Measurements from ENCODE around the gene WWTR1.

WWTR1 gene

GRCh38 chr3:149655826-149656574 lies 1.8 kb downstream of the WWTR1 start:
- DNase-seq (ENCODE audit: low read depth, low spot score) = no peak

DNA sequence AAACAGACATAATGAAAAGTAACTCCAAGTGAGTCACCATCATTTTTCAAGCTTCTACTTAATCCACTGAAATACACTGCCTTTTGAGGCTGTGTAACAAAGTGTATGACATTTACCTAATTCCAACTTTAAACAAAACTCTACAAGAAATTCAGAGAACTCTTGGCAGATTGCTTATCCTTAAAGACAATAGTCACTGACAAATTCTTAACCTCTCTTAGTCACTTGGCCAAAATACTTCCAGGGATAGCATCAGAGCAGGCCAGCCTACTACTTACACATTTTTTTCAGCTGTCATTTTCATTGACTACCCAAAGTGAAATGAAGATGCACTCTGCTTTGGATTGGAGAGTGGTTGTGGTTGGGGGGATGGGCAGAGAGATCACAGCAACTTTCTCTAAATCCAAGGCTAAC lies 3.6 kb downstream of the WWTR1 start:
- no peak for DNase-seq (ENCODE audit: low read depth, low spot score)

- no peak for DNase-seq (ENCODE audit: low read depth, low spot score)
Measured at GRCh38 chr3:149653564-149653963, 4.3 kb downstream of the WWTR1 start.

GRCh38 chr3:149653136-149653535 lies 4.7 kb downstream of the WWTR1 start:
- DNase-seq (ENCODE audit: low read depth, low spot score) = no peak

GRCh38 chr3:149650828-149651227 lies 7.0 kb downstream of the WWTR1 start:
- DNase-seq (ENCODE audit: low read depth, low spot score) = no peak

- DNase-seq (ENCODE audit: low read depth, low spot score) = no peak
Measured at GRCh38 chr3:149648525-149648924, 9.3 kb downstream of the WWTR1 start.

DNA sequence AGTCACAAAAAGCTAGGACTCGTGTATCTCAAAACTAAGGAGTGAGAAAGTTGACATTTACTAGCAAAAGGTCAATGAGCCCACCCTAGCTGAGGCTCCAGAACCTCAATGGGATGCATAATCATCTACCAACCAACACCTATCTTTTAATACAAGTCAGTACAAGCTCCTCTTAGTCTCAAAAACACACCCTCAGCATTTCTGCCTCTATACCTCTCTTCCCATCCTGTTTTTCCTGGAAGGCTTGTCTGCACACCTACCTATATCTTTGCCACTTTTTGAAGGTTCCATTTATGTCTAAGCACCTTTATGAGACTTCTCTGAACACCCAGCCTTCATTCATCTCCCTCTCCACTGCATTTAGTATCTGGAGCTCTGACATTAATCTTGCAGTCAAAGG lies 10.0 kb downstream of the WWTR1 start:
- DNase-seq (ENCODE audit: low read depth, low spot score) = no peak

- DNase-seq (ENCODE audit: low read depth, low spot score) = no peak
Measured at GRCh38 chr3:149647285-149647684, 10.5 kb downstream of the WWTR1 start.

GRCh38 chr3:149646181-149646766 lies 11.6 kb downstream of the WWTR1 start:
- DNase-seq (ENCODE audit: low read depth, low spot score) = no peak

DNA sequence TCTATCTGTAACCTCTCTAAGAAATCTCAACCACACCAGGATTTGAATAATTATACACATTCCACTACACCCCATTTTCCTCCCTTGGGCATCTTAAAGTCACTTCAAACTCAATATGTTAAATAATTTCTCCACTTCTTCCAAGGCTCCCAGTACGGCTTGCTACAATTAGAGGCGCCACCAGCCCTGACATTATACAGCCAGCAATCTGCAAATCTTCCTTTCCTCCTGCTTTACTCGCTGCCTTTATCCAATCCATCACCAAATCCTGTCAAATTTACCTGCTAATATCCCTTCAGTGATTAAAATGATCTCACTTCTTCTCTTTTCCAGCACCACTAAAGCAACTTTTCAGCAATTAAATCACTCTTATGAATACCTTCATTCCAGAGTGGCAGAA lies 13.9 kb downstream of the WWTR1 start:
- no peak for DNase-seq (ENCODE audit: low read depth, low spot score)

DNA sequence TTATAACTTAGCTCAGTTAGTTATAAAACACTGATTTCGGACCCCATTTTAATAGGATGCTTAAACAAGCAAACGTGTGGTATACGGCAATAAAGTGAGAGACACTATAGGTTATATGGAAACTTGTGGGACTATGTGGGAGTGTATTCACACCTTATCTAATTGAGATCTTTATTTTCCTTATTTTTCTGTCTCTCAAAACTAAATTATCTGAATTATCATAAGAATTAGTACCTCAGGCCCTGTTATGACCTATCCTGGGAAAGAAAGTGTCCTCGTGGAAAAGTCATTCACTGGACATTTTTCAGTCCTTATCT lies 14.4 kb downstream of the WWTR1 start:
- no peak for DNase-seq (ENCODE audit: low read depth, low spot score)

DNA sequence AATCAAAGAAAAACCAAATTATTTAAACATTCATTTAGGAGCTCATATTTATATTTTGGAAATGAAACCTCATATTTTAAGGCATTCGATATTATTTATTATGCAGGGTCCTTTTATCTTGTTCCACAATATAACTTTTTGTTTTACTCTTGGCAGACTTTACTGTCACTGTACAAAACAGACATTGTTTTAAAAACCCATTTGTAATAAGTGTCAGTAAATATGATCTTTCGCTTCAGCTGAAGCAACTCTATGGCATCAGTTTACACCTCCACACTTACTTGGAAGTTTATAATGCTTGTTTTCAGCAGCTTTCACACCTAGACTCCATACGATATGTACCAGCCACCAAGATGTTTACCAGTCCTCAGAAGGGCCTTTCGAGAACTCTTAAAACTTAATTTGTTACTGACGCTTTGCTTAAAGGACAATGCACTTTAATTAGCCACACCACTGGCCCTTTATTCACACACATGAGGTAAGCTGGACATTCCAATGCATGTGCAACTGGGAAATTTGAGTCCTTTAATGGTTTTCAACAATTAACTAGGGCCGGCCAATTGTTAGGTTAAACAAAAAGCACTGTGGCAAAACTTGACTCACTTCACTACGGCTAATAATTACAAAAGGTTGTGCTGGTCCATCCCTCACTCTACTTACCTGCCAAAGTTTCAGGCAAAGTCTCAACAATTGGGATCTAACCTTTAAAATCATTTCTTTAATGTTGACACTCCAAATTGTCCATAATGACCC lies 16.7 kb downstream of the WWTR1 start:
- DNase-seq (ENCODE audit: low read depth, low spot score) = no peak

- no peak for DNase-seq (ENCODE audit: low read depth, low spot score)
Measured at GRCh38 chr3:149639093-149639486, 18.7 kb downstream of the WWTR1 start.

DNA sequence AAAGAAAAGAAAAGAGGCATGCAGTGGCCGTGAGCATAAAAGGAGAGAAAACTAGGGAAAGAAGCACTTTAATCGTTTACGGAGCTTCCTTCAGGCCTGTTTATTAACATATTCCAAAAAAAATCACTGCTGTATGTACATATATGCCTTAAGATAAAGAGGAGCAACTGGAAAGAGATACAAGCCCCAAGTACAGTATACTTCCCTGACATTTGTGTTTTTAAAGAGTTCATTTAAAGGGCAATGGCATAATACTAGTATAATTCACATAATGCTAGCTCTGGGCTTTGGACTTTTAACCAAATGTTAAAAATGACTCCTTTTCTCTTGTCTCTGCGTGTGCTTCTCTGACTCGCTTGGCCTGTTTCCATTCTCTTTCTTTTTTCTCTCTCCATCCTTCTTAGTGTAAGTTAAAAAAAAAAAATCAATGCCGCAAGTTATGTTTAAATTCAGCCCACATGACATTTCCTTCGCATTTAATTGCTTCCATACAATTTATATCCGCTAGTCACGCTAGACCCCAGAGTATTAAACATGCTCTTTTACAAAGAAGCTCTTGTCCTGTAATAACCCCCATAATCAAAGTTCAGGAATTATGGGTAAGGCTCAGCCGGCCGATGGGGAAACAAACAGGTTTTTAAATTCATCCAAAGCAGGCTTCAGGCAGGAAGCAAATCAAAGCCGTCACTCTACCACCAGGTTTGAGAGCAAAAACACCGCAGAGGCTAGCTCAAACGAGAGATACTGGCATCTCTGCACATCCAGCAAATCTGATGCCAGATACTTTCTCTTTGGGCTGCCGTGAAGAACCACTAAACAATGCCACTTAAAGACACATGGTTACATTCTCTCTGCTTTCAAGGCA lies 19.4 kb downstream of the WWTR1 start:
- no peak for DNase-seq (ENCODE audit: low read depth, low spot score)

DNA sequence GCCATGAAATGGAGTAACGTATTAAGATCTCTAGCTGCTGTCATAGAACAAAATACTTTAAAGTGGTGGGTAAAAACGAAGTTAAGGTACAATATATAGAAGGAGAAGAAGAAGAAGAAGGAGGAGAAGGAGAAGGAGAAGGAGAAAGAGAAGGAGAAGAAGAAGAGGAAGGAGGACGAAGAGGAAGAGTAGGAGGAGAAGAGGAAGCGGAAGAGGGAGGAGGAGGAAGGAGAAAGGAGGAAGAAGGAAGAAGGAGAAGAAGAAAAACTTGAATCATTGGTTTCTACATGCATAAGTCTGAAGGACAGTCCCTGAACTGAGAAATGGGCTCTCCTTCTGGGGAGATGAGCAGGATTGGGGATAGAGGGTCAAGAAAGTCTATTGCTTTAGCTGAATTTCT lies 22.4 kb downstream of the WWTR1 start:
- DNase-seq (ENCODE audit: low read depth, low spot score) = no peak

DNA sequence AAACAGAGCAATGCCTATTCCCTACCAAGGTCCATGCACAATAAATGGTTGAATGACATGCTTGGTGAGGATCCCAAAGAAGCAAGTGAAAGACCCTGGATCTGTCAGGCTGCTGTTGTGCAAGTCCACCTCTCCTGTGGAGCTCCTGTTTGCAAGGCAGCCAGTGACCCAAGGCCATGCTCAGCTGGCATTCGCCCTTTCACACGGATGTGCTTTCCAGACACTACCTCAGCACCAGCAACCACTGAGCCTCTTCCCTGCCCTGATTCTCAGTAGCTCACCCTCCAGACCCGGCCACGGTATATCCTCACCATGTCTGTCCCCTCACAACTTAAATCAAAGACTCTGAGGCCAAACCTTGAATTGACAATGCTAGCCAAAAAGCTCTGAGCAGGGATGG lies 23.3 kb downstream of the WWTR1 start:
- no peak for DNase-seq (ENCODE audit: low read depth, low spot score)

DNA sequence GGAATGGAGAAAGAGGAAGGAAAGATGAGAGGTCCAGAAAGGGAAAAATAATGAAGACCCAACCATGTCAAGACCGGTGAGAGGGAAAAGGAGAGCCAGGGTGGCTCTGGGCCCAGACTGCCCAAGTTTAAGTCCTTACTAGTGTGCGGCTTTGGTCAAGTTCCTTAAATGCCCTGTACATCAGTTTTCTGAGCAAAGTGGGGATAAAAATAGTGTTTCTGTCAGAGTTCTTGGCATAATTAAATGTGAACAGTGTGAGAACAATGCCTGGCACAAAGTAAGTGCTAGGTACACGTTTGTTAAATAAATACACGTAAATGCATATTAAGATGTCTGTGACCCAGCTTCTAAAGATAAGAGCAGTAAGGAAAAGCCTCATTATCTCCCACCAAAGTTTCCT lies 23.8 kb downstream of the WWTR1 start:
- DNase-seq (ENCODE audit: low read depth, low spot score) = no peak

- no peak for DNase-seq (ENCODE audit: low read depth, low spot score)
Measured at GRCh38 chr3:149632225-149632624, 25.6 kb downstream of the WWTR1 start.

GRCh38 chr3:149630806-149631205 lies 27.0 kb downstream of the WWTR1 start:
- no peak for DNase-seq (ENCODE audit: low read depth, low spot score)

- no peak for DNase-seq (ENCODE audit: low read depth, low spot score)
Measured at GRCh38 chr3:149628957-149629670, 28.7 kb downstream of the WWTR1 start.

GRCh38 chr3:149626671-149627070 lies 31.2 kb downstream of the WWTR1 start:
- DNase-seq (ENCODE audit: low read depth, low spot score) = no peak

All from ELF-1 (cell line).